Measurements from ENCODE around the gene GPA33.

The GPA33 gene

GRCh38 chr1:167016100-167016750 is 74.0 kb downstream of the GPA33 start:
- no peak overlapping the region for H3K4me3 ChIP-seq (ENCODE audit: low read depth, low read length)
- DNase-seq (ENCODE audit: low read depth) = no peak
- TF ChIP-seq, protein P1, sequence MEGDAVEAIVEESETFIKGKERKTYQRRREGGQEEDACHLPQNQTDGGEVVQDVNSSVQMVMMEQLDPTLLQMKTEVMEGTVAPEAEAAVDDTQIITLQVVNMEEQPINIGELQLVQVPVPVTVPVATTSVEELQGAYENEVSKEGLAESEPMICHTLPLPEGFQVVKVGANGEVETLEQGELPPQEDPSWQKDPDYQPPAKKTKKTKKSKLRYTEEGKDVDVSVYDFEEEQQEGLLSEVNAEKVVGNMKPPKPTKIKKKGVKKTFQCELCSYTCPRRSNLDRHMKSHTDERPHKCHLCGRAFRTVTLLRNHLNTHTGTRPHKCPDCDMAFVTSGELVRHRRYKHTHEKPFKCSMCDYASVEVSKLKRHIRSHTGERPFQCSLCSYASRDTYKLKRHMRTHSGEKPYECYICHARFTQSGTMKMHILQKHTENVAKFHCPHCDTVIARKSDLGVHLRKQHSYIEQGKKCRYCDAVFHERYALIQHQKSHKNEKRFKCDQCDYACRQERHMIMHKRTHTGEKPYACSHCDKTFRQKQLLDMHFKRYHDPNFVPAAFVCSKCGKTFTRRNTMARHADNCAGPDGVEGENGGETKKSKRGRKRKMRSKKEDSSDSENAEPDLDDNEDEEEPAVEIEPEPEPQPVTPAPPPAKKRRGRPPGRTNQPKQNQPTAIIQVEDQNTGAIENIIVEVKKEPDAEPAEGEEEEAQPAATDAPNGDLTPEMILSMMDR (conservative IDR thresholded peaks at IDR 0.05; ENCODE audit: low read depth, low read length) = no peak

DNA sequence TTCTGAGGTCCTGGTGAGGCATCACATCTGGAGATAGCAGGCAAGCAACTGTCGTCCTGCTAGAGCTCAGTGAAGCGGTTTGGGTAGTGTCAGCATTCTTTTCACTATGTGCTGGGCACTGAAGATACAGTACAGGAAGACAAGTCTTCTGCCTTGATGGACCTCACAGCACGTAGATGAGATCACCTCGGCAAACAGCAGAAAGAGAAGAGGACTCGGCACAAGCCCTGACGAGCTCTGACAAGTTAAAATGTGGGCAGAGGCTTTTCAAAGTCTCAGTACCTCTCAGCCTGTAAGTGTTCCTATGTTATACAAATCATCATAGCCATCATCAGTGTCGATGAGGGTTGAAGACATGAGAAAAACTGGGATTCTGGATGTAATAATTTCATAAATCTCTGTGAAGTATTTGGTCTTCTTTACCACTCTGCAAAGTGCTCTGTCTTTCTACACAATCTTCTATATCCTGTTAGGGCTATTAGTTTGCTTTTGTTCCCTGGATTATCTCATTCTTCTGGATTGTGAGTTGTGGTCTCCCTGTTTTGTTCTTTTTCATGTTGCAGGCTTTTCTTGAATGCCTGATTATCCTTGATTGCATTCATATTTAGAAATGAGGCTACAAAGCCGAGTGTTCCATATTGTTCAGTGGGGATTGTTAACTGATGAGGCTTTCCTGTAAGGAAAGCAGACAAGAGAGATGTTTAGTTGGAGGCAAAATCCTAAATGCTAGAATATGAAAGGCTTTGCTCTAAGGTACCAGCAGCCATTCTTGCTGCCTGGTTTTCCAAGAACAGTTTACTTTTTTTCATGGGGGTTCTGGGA is 76.9 kb downstream of the GPA33 start:
- H3K4me3 ChIP-seq (ENCODE audit: low read depth, low read length) = no peak overlapping the region
- TF ChIP-seq, protein P1 (conservative IDR thresholded peaks at IDR 0.05; ENCODE audit: low read depth, low read length) = no peak
- no peak for DNase-seq (ENCODE audit: low read depth)

DNA sequence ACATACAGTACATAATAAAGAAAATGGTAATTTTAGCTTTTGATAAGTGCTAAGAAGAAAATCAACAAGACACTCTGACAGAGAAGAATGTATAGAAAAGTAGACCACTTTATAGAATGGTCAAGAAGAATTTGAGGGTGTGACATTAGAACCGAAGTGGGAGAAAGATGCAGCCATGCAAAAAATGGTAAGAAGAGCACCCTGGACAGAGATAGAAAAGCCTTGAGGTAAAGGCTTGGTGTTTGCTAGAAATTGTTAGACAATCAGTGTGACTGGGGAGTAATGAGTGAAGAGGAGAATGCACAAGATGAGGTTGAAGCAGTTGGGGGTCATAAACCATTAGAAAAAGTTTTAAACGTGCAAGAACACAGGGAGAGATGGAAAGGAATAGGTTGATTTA is 77.6 kb downstream of the GPA33 start:
- no peak overlapping the region for H3K4me3 ChIP-seq (ENCODE audit: low read depth, low read length)
- TF ChIP-seq, protein P1 (conservative IDR thresholded peaks at IDR 0.05; ENCODE audit: low read depth, low read length) = no peak
- no peak for DNase-seq (ENCODE audit: low read depth)

DNA sequence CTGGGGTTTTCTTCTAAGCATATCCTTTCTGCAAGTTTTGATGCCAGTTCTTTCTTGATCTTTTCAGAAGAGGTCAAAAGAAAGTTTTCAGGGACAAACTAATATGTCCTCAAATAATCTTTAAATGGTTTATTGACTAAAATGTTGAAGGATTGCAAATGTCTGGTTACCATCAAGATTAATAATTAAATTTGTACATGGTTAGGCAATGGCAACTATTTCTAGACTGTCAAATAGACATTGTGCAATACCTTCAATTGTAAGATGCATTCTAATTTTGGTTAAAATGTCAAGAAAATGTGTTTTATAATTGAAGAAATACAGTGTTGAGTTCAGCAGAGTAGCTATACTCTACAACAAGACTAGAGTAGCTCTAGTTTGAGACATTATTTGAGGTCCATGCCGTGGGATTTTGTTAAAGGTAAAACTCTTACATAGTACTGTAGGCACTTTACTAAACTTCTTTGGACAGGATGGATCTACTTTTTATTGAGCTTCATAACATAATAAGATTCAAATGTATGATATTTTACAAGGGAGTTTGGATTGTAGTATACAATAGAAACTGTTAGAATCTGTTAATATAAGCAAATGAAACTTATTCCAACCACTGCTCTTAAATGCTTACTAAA is 78.5 kb downstream of the GPA33 start:
- DNase-seq (ENCODE audit: low read depth) = no peak
- TF ChIP-seq, protein P1 (conservative IDR thresholded peaks at IDR 0.05; ENCODE audit: low read depth, low read length) = no peak

GRCh38 chr1:167003711-167004110 is 86.5 kb downstream of the GPA33 start:
- no peak for DNase-seq (ENCODE audit: low read depth)
- TF ChIP-seq, protein P1 (conservative IDR thresholded peaks at IDR 0.05; ENCODE audit: low read depth, low read length) = no peak
- no peak overlapping the region for H3K4me3 ChIP-seq (ENCODE audit: low read depth, low read length)

More for the DNA sequence above, 78.5 kb downstream of the GPA33 start:
- no peak overlapping the region for H3K4me3 ChIP-seq (ENCODE audit: low read depth, low read length)
